Aorta (tissue), 5 donors: Measurements from ENCODE around the gene MGARP. TPM values are rescaled to one million over a fixed set of nuclear protein-coding genes. Genes with fewer than 3 reads are reported as not detected.

Experiments
- ATAC-seq: fragments of 200-7000 bp; cut with Tn5 transposase; one replicate; pipeline ENCODE4 v1.9.1; 2022; ENCODE audit warnings: moderate library complexity; ENCODE audit not compliant: low FRiP score
- DNase-seq, 2 donors: peaks; one replicate each; pipeline ENCODE4 v3.0.0-alpha.2; 2020
- H3K27ac ChIP-seq, 2 donors: one replicate each; pipeline ENCODE4 v1.5.1; 2013; ENCODE audit warnings: low read length in 2 of 2, mild to moderate bottlenecking in 2 of 2, moderate library complexity in 2 of 2, control low read depth in 1 of 2, inconsistent platforms in 1 of 2, low read depth in 1 of 2
- H3K27me3 ChIP-seq, 2 donors: one replicate each; pipeline ENCODE4 v1.6.1; 2013; ENCODE audit warnings: control low read depth in 1 of 2, low read length in 1 of 2, mild to moderate bottlenecking in 1 of 2, moderate library complexity in 1 of 2; ENCODE audit not compliant: insufficient read depth in 2 of 2, control insufficient read depth in 1 of 2
- H3K36me3 ChIP-seq, 2 donors: one replicate each; pipeline ENCODE4 v1.6.1; 2013; ENCODE audit warnings: control low read depth in 1 of 2, low read length in 1 of 2, mild to moderate bottlenecking in 1 of 2; ENCODE audit not compliant: insufficient read depth in 2 of 2, control insufficient read depth in 1 of 2
- H3K4me1 ChIP-seq, 2 donors: one replicate each; pipeline ENCODE4 v1.6.1; 2013; ENCODE audit warnings: low read length in 2 of 2, control low read depth in 1 of 2, mild to moderate bottlenecking in 1 of 2, moderate library complexity in 1 of 2; ENCODE audit not compliant: insufficient read depth in 2 of 2, control insufficient read depth in 1 of 2
- H3K4me3 ChIP-seq, 2 donors: one replicate each; pipeline ENCODE4 v1.5.1; 2013; ENCODE audit warnings: low read length in 2 of 2, control low read depth in 1 of 2, mild to moderate bottlenecking in 1 of 2
- H3K9me3 ChIP-seq: one replicate; pipeline ENCODE4 v1.6.1; 2013; ENCODE audit warnings: mild to moderate bottlenecking, low read length; ENCODE audit not compliant: control insufficient read depth
- WGBS, 2 donors: extraction: QIAGEN DNeasy Blood & Tissue Kit; methylation state at CpG; one replicate each; pipeline ENCODE4 v1.1.7; 2013; 5-methylcytosine and 5-hydroxymethylcytosine counted together
- intact Hi-C, 2 donors: fragments of 100-400 bp; cut with DNase I; formaldehyde crosslinking; loops; one replicate each; pipeline versions ENCODE4 v1.14.2 to v1.15.0; 2022
- polyA plus RNA-seq, 2 donors: library from polyadenylated mRNA; stranded (reverse); fragments of 200-250 nt; gene quantifications; one replicate each; pipeline ENCODE4 v1.2.3, GENCODE V29; 2013
- total RNA-seq, 2 donors: library from RNA; stranded (reverse); fragmentation: NEBNext Ultra II Directional; extraction: Animal tissue kit (Norgen Biotek cat#: 25700); gene quantifications; one replicate each; pipeline ENCODE4 v1.2.1, GENCODE V29; 2021
- donor health status: healthy with polysubstance abuse.
- donor health status: Bipolar disorder and iron deficiency.
- donor health status: DM: no; HTN: no; CAD: no.
- donor health status: DM: no; HTN: no; CAD: no.
- donor health status: DM: yes; HTN: yes; CAD: no.

MGARP gene
- total and polyA plus RNA-seq, 4 donors: 2.2 to 17.6 (median 6.3) TPM

- H3K9me3 ChIP-seq: no peaks in the 10 kb centered on the region
- DNase-seq: peak; percentile 99
- H3K4me3 ChIP-seq: peak within 1 kb of the TSS; percentile 87 to 95
- no peaks in the 10 kb centered on the region for H3K4me1 ChIP-seq
- peak; percentile 99 for ATAC-seq
- H3K36me3 ChIP-seq: no peaks in the 10 kb centered on the region
- H3K27me3 ChIP-seq: no peaks in the 10 kb centered on the region
- intact Hi-C loops: loop anchor here in 1 of 2 donors (2.0 to 10.0 kb wide), 3 partner anchors 84 to 154 kb away; partner anchors contain the start of gene RAB33B
- 0% methylated on average over 61 of the region's 61 CpGs for WGBS, 2 donors
- H3K27ac ChIP-seq: peak within 1 kb of the TSS; percentile 77 to 97
Measured at GRCh38 chr4:139301113-139301820, 21.2 kb upstream of the MGARP start, which contains the start of gene NAA15. Gene NAA15 (plus strand): TSS chr4:139301505. CDS start chr4:139301778, 273 bp downstream.

GRCh38 chr4:139300431-139301112 lies 20.5 kb upstream of the MGARP start:
- intact Hi-C loops: loop anchor here in 1 of 2 donors (2.0 to 10.0 kb wide), 3 partner anchors 84 to 154 kb away; partner anchors contain the start of gene RAB33B
- DNase-seq (no peak), ATAC-seq (peak; percentile 51)
- Histone ChIP-seq H3K9me3 (no peaks in the 10 kb centered on the region), H3K27me3 (no peaks in the 10 kb centered on the region), H3K27ac (peak overlapping the region; percentile 77 to 97), H3K4me1 (no peaks in the 10 kb centered on the region), H3K4me3 (peak overlapping the region; percentile 87 to 95), H3K36me3 (no peaks in the 10 kb centered on the region)
- WGBS, 2 donors: 0 to 1% methylated on average over 16 of the region's 16 CpGs

GRCh38 chr4:139299536-139299935 lies 19.5 kb upstream of the MGARP start:
- intact Hi-C loops: loop anchor here (5.0 kb wide), 4 partner anchors 57 to 267 kb away; no protein-coding TSS in a partner anchor
- 0 to 4% methylated on average over 1 of the region's 1 CpG for WGBS, 2 donors
- no peaks in the 10 kb centered on the region for H3K36me3 ChIP-seq
- H3K27me3 ChIP-seq: no peaks in the 10 kb centered on the region
- no peaks in the 10 kb centered on the region for H3K9me3 ChIP-seq
- H3K4me1 ChIP-seq: no peaks in the 10 kb centered on the region
- H3K4me3 ChIP-seq: no peak overlapping the region
- no peak for DNase-seq
- ATAC-seq: no peak
- H3K27ac ChIP-seq: no peak overlapping the region

- Histone ChIP-seq H3K27me3 (no peaks in the 10 kb centered on the region), H3K27ac (no peak overlapping the region), H3K9me3 (no peaks in the 10 kb centered on the region), H3K4me3 (no peak overlapping the region), H3K4me1 (no peaks in the 10 kb centered on the region), H3K36me3 (no peaks in the 10 kb centered on the region)
- WGBS, 2 donors: 62 to 76% methylated on average over 2 of the region's 2 CpGs
- ATAC-seq (no peak), DNase-seq (no peak)
- intact Hi-C loops: loop anchor here (5.0 kb wide), 4 partner anchors 55 to 265 kb away; no protein-coding TSS in a partner anchor
Measured at GRCh38 chr4:139297001-139297410, 17.0 kb upstream of the MGARP start.

- Histone ChIP-seq H3K27ac (no peak overlapping the region), H3K27me3 (no peaks in the 10 kb centered on the region), H3K9me3 (no peaks in the 10 kb centered on the region), H3K4me1 (no peaks in the 10 kb centered on the region), H3K36me3 (peaks cover 0 to 2% of the 10 kb centered on the region in 2 donors), H3K4me3 (peak overlapping the region in 1 of 2 donors; percentile 95)
- DNase-seq (no peak), ATAC-seq (no peak)
- WGBS, 2 donors: 7 to 10% methylated on average over 6 of the region's 6 CpGs
- intact Hi-C loops: loop anchor here (1.0 to 5.0 kb wide), 6 partner anchors 54 to 264 kb away; no protein-coding TSS in a partner anchor
Measured at GRCh38 chr4:139295942-139296299, 15.9 kb upstream of the MGARP start.

GRCh38 chr4:139295206-139295941 lies 15.3 kb upstream of the MGARP start:
- intact Hi-C loops: loop anchor here (1.0 to 5.0 kb wide), 6 partner anchors 53 to 263 kb away; no protein-coding TSS in a partner anchor
- ATAC-seq (peak; percentile 99), DNase-seq (peak; percentile 99 to 100)
- 1% methylated on average over 51 of the region's 51 CpGs for WGBS, 2 donors
- peak overlapping the region in 1 of 2 donors; percentile 25 for H3K27ac ChIP-seq
- H3K36me3 ChIP-seq: peaks cover 0 to 4% of the 10 kb centered on the region in 2 donors
- H3K9me3 ChIP-seq: no peaks in the 10 kb centered on the region
- no peaks in the 10 kb centered on the region for H3K4me1 ChIP-seq
- H3K4me3 ChIP-seq: peak overlapping the region; percentile 42 to 95
- no peaks in the 10 kb centered on the region for H3K27me3 ChIP-seq

GRCh38 chr4:139286186-139286698 lies 6.2 kb upstream of the MGARP start:
- intact Hi-C loops: no loop called here
- H3K4me1 ChIP-seq: peaks cover 0 to 5% of the 10 kb centered on the region in 2 donors
- no peaks in the 10 kb centered on the region for H3K9me3 ChIP-seq
- H3K27me3 ChIP-seq: no peaks in the 10 kb centered on the region
- WGBS, 2 donors: 88 to 94% methylated on average over 7 of the region's 7 CpGs
- no peak for DNase-seq
- H3K36me3 ChIP-seq: peaks cover 0 to 8% of the 10 kb centered on the region in 2 donors
- ATAC-seq: no peak
- H3K27ac ChIP-seq: no peak overlapping the region
- no peak overlapping the region for H3K4me3 ChIP-seq

GRCh38 chr4:139282721-139283075 lies 2.7 kb upstream of the MGARP start:
- Histone ChIP-seq H3K27me3 (no peaks in the 10 kb centered on the region), H3K27ac (no peak overlapping the region)
- intact Hi-C loops: no loop called here

More at GRCh38 chr4:139282721-139283075, 2.7 kb upstream of the MGARP start:
- H3K36me3 ChIP-seq: no peaks in the 10 kb centered on the region
- ATAC-seq (no peak), DNase-seq (no peak)
- H3K4me3 ChIP-seq: no peak overlapping the region
- peaks cover 0 to 5% of the 10 kb centered on the region in 2 donors for H3K4me1 ChIP-seq
- no peaks in the 10 kb centered on the region for H3K9me3 ChIP-seq
